NCI-H2227 (cell line): ENCODE results near the gene ALOX15.
"Not testable (repeated sequence)": the region's sequence is repeated elsewhere in the genome, so short reads cannot be mapped to it uniquely, and the experiment has no call there.

Experiments used
- DNase-seq: peaks from one replicate; lab custom pipeline; 2025; ENCODE audit not compliant: unreplicated experiment; lab: John Stamatoyannopoulos, UW

Gene ALOX15

DNA sequence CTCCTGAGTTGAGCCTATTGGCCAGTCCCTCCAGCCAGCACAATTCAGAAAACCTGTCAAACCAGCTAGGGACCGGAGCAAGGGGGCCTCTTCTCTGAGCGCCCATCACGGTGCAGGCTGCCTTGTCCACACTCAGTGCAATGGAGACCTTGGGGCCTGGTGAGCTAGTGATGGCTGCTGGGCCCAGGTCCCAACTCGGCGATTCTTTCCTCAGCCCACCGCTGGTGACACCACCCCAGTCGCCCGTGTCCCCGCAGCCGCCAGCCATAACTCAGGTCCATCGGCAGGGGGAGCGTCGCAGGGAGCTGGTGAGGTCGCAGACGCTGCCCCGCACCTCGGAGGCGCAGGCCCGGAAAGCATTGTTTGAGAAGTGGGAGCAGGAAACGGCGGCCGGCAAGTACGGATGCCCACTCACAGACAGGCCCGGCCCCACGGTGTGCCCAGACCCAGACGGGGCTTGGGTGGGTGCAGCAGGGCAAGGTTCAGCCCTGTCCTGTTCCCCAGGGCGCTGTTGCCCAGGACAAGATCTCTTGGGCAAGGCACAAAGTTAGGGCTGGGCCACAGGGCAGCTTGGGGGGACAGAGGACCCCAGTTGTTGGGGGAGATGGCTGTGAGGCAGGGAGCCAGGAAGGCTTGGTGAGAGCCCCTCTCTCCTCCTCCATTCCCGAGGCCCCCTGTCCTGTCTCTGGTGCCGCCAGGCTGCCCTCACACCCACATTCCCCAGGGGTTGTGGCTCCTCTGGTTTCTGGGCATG lies 46.4 kb downstream of the ALOX15 start:
- no peak for DNase-seq

DNA sequence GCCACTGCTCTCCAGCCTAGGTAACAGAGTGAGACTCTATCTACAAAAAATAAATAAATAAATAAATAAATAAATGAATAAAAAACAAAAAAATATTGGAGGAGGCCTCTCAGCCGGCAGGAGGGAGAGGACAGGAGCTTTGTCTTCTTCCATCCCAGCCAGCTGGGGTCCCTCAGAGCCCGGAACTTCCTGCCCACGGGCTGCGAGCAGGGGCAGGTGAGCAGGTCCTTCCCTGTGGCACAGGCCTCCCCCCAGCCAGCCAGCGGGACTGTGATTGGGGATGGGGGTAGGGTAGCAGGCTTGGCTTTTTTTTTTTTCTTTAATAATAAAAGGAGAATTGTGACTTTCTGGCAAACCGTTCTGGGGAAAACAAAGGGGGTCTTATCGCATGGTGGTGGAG lies 47.1 kb downstream of the ALOX15 start:
- DNase-seq, result no peak

DNA sequence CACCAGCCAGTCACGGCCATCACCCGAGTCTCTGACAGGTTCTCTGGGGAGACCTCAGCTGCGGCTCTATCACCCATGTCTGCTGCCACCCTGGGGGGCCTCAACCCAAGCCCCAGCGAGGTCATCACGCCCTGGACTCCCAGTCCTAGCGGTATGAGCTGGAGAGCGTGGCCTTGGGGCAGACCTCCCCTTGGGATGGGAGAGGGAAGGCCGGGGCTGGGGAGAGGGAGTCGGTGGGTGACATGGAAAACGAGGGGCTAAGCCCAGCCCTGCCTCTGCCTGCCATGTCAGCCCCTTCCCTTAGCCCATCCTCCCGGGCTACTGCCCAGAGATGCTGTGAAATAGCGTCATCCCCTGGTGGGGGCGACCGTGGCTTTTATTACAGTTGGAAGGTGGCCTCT lies 48.5 kb downstream of the ALOX15 start:
- no peak for DNase-seq

DNA sequence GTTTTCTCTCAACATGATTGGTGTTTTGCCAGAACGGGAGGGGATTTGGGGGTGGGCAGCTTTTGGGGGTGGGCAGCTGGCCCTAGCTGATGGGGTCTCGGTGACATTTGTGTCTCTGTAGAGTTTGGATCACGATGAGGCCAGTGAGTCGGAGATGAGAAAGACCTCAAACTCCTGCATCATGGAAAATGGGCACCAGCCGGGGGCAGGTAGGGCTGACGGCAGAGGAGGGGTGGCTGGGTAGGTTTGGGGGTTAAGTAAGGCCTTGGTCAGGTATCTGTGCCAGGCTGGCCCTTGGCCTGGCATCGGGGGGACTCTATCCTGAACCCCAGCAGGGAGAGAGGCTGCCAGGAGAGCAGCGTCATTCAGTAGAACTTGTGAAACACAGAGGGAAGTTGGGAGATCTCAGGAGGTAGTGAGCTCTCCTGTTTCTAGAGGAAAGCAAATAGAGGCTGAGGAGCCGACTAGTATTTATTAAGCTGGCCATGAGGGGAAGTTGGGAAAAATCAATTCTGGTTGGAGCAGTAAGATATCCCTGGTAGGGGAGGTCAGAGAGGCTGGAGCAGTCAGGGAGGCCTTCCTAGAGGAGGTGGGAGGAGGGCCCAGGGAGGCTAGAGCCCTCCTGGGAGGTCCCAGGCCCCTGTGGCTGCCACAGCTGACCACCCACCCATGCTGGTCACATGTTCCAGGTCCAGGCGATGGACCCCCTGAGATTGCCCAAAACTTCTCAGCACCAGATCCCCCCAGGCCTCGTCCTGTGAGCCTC lies 49.1 kb downstream of the ALOX15 start:
- no peak for DNase-seq

DNA sequence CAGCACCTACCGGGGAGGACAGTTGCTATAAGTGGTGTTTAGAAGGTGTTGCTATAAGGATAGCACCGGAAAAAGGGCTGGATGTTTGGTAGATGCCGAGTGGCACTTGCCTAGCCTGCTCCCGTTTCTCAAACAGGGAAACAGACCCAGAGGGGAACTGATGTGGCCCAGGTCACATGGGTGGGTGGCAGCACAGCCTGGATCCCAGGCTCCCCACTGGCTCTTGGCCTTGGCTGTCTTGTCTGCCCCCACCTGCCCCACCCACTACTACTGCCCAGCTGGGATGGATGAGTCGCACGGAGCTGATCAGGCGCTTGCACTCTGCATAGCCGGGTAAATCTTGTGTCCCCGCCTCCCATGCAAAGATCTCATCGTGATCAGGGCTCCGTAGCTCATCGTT lies 49.9 kb downstream of the ALOX15 start:
- DNase-seq, result no peak

DNA sequence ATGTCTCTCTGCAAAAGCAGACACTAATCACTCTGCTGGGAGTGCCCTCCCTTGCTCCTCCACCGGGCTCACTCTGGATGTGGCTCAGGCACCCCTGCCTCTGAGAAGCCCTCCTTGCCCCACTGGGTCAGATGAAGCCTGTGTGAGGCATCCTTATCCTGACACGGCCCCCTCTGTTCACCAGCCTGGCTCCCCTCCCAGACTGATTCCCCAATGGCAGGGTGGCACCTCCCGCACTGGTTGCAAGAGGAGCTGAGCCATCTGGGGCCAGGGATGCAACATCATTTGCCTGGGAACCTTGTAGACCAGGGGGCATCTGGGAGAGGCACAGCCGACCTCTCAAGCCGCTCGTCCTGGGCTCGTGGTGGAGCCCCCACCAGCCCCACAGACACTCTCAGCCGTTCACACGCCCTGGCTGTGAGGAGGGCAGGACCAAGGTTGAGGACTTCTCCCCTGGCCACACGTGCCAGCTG lies 50.5 kb downstream of the ALOX15 start:
- DNase-seq, result no peak

DNA sequence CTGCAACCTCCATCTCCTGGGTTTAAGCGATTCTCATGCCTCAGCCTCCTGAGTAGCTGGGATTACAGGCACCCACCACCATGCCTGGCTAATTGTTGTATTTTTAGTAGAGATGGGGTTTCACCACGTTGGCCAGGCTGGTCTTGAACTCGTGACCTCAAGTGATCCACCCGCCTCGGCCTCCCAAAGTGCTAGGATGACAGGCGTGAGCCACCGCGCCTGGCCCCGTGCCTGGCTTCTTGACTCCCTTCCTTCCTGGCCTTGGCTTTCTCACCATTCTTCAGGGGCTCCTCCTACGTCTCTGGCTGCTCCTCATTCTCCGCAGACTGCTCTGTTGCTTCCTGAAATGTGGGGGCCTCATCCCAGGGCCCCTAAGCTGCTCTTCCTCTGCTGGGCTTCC lies 51.4 kb downstream of the ALOX15 start:
- not testable (repeated sequence) for DNase-seq

DNA sequence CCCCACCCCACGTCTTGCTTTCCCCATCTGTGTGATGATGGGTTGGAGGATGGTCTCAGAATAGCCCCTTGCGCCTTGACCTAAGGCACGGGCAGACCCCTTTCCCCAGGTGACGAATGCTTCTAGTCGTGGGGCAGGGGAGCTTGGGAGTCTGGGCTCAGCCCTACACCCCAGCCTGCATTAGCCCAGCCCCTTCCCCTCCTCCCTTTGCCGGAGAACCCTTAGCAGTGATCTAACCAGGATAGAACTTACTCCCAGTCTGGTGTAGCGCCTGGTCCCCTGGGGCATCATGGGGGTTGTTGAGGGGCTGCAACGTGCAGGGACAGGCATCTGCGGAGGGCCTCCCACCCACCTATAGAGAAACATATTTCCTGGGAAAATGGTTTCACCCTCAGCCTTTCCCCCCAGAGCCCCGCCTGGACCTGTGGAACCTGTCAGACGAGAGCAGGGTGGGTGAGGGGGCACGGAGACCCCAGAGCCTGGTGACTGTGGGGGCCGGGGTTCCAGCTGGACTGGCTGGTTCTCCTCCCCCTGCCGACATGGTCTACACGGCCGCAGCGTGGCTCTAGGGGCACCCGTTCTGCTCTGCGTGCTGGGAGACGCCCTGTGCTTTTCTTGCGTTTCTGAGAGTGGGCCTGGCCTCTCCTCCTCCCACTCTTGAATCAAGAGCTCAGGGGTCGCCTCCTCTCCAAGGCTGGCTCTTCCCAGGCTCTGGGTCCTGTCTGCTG lies 52.4 kb downstream of the ALOX15 start:
- no peak for DNase-seq

DNA sequence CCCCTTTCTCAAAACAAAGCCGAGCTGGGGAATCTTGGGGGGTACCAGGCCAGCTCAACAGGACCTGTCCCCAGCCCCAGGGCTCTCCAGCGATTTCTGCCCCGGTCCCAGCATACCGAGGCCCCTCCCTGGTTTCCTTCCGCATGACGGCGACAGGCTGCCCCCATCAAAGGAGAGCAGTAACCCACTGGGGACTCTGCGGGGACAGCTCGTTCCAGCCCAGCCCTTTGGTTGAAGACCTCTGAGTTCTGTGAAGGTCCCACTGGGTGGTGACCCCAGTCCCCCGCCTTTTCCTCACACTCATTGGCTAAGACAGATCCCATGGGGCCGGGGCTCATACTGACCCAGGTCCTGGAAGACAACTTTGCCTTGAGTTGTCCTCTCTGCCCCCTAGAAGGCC lies 53.1 kb downstream of the ALOX15 start:
- no peak for DNase-seq

DNA sequence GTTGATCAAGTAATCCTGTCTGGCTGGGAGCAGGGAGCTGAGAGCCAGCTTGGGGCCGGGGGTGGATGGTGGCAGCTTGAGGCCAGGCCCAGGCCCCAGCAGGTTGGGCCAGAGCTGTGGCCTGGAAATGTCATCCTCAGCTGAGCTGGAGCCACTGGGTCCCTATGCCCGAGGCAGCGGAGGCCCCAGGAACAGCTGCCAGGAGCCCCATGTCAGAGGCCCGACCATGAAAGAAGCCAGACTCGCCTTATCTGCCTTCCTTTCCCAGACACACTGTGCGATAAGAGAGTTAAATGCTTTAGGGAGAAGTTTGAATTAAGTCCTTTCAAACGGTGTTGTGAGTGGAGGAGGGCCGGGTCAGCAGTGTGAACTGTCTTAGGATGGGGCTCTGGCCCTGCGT lies 53.7 kb downstream of the ALOX15 start:
- DNase-seq, result no peak

DNA sequence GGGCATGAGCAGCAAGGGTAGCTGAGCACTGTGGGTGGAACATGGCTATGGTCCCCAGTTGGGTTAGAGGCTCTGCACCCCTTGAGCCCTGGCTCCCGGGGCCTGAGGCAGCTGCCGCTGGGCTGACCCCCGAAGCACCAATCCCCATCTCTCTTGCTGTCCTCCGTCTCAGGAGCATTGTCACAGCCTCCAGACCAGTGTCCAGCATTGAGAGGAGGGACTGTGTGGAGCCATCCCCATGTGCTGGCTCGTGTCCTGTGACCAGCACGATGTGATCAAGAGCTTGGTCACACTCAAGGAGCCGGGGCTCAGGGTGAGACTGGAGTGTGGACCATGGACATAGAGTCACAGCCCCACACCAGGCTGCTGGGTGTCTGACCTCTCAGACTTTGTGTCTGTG lies 54.3 kb downstream of the ALOX15 start:
- DNase-seq, result no peak

DNA sequence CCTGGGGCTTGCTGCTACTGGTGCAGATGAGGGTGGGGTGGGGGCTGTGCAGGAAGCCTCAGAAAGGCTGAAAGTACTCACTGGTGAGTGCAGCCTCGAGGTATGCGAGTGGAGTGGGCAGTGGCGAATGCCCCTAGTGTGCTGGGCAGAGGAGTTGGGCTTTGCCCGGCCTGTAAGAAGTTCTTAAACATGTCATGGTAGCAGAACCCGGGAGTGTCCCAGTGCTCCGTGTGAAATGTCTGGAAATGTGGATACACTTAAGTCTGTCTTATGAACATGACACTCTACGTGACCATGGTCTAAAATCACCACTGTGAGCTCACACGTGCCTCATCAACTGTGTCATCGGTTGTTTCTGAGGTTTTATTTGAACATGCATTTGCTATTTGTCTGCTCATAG lies 55.4 kb downstream of the ALOX15 start:
- no peak for DNase-seq

DNA sequence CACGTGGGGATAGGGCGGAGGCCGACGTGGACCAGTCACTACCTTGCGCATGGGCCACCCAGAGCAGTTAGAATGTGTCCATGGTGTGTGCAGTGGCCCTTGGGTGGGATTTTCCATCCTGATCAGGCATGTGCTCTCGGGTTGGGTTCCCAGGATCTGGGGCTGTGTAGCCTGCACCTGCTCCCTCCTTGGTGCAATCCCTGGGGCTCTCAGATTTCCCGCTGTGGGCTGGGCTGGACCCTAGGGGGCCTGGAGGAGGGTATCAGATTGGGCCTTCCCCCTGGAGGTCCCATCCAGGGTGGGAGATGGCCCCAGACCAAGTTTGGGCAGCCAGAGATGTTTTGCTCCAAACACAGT lies 55.9 kb downstream of the ALOX15 start:
- no peak for DNase-seq

DNA sequence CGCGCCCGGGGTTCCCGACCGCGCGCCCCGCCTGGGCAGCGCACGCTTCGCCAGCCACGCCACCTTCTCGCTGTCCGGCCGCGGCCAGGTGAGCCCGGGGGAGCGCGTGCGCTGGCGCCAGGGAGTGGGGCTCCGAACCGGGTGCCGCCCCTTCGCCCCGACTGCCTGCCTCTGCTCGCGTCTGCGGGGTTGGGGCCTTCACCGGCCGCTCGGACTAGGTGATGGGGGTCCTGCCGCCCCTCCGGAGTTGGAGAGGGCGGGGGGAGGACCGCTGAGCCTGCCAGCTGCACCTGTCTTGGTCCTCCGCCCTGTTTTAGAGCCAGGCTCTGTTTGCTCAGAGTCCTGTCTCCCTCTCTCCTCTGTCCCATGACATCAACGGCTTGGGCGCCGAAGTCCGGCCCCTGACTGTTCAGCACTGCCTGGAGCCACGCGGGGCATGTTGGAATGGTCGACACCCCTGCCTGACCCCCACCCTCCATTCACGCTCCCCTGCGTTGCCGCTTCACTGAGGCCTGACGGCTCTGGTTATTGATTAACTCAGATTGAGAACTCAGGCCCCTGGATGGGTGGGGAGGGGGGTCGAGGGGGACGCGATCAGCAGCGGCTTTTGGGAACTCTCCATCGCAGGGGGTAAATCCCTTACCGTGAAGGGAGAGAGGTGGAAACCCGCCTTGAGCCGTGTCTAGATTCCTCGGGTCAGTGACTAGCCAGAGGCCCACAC lies 56.4 kb downstream of the ALOX15 start:
- DNase-seq, result no peak

DNA sequence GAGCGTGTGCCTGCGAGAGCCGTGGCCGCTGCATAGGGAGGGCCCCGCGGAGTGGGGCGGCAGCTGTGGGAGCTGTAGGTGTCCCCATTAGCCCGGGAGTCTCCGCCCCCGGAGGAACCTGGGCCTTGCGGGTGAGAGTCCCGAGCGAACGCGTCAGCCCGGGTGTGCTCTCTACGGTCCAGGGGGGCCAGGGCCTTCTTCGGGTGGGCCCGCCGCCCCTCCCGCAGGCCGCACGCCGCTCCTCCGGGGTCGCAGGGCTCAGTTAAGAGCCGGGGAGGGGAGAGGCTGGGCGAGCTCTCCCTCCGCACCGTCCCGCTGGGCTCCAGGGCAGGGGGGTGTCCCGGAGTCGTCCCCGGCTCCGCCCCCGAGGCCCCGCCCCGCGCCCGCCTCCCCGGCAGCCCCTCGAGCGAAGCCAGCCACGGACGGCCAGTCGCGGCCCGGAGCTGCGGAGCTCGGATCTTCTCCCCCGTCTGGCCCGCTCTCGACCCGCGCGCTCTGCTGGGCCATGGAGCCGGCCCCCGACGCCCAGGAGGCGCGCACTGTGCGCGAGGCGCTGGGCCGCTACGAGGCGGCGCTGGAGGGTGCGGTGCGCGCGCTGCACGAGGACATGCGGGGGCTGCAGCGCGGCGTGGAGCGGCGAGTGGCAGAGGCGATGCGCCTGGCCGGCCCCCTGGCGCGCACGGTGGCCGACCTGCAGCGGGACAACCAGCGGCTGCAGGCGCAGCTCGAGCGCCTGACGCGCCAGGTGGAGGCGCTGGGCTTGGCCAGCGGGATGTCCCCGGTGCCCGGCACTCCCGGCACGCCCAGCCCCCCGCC lies 57.2 kb downstream of the ALOX15 start, which contains the start of gene SMTNL2:
Gene SMTNL2, plus strand, starts transcription at position 429 of the 816 bp plus-strand sequence. Its CDS starts 77 bp downstream, at position 506.
- DNase-seq, result peak; percentile 60

DNA sequence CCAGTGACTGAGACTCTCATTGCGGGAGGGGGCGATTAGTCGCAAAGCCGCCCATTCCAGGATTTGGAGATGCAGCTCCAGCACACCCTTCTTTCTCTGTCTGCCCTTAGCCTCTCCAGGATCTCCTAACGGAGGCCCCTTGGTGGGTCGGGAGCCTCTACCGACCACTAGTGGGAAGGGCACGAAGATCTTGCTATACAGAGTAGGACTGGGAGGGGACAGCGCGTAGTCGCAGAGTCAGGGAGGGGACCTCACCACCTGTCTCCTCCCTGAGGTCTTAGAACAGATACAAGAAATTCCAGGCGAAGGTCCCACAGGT lies 57.7 kb downstream of the ALOX15 start:
- peak; percentile 67 for DNase-seq

DNA sequence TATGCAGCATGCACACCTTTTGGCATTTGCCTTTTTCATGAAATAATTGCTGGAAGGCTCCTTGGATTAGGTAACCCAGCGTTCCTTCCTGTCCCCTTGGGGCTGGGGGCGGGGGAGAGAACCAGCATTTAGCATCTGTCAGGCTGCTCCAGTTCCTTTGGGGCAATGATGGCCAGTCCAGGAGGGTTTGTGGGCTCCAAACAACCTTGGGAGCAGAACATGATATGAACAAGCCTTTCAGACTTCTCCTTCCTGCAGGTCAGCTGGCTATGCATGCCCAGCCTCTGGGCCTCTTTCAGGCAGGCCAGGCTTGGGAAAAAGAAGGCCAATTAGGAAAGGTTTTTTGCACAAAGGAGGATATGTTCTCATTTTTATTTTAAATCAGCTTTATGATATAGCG lies 58.3 kb downstream of the ALOX15 start:
- no peak for DNase-seq

DNA sequence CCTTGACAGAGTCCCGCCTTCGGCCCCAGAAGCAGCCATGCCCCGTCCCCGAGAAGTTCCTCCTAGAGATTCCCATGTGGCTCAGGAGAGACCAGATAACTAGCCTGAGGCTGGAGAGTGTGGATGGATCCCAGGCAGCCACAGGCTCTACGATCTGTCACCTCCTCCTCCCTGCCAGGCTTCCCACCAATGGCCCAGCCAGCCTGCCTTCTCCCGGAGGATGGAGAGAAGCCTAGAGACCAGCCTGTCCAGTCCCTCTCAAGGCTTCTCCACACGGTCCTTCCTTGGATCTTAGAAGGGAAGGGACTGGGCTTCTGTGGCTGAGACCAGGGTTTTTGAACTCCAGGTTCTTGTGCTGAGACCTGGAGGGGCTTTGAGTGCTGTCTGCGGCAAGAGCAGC lies 58.8 kb downstream of the ALOX15 start:
- no peak for DNase-seq

DNA sequence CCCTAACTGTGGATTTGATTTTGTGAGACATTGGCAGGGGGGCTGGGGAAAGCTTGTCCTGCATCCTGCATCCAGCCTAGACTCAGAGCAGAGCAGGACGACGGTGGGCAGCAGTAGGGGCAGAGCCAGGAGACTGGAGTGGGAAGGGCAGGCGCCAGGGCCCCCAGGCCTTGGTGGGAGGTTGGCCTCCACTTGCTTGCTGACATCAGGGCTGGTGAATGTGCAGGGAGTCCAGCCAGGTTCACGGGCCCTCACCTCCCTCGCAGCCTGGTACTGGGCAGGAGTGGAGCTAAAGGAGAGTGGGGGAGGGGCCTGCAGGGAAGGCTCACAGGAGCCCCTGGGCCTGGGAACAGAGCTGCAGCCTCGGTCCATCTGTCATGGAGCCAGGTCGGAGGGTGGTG lies 59.4 kb downstream of the ALOX15 start:
- DNase-seq, result no peak
